Posterior vena cava (tissue), 2 donors: ENCODE measurements around the gene MRPL48. TPM values are rescaled to one million over a fixed set of nuclear protein-coding genes. Genes with fewer than 3 reads are reported as not detected.

Experiments used
- DNase-seq: peaks from one replicate; pipeline ENCODE4 v3.0.0-alpha.2; 2020; ENCODE audit warnings: low spot score
- intact Hi-C, 2 donors: fragments of 100-400 bp; cut with DNase I; formaldehyde crosslinking; loops; one replicate each; pipeline versions ENCODE4 v1.14.1 to v1.14.2; 2022 to 2023
- total RNA-seq, 2 donors: library from RNA; stranded (reverse); fragmentation: NEBNext Ultra II Directional; extraction: Animal tissue kit (Norgen Biotek cat#: 25700); gene quantifications; one replicate each; pipeline ENCODE4 v1.2.1, GENCODE V29; 2021
- donor health status: DM: yes; HTN: yes; CAD: no.
- donor health status: DM: yes; HTN: yes; CAD: no.

Gene MRPL48
- total RNA-seq, 2 donors from 2014 or later: 15.8 to 17.1 TPM

DNA sequence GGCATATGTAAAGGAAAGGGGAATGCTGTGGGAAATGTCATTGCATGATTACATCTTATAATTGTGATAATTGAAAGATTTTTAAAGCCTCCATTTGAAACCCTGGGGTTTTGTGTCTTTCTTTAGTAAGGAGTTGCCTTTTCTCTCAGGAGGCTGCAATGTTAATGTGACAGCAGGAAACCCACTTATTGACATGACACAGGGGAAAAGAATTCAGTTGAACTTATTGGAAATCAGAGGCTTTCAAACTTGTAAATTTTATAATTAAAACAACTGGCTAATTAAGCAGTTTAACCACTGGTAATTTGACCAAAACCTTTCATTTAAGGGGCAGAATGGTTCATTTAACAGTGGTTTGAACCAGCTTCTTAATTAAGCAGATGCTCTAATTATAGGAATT, 31.2 kb downstream of the MRPL48 start:
- DNase-seq: no peak
- intact Hi-C loops: no loop called here

DNA sequence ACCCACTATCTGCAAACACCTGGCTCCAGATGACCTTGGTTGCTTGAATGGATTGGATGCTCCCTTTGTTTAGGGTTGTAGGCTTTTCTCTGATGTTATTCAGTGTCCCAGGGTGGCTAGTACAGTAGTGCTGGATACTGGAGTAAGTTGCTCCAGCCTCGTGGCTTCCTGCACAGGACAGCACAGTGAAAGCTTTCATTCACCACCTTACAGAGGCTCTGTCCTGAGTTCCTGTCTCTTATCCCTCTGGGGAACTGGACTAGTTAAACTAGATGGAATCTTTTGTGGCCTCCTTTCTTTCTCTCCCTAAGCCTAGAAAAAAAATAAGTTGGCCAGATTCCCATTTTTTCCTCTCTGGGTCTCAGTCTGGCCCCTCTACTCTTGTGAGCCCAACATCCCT, 42.6 kb downstream of the MRPL48 start:
- intact Hi-C loops: no loop called here
- DNase-seq: no peak

DNA sequence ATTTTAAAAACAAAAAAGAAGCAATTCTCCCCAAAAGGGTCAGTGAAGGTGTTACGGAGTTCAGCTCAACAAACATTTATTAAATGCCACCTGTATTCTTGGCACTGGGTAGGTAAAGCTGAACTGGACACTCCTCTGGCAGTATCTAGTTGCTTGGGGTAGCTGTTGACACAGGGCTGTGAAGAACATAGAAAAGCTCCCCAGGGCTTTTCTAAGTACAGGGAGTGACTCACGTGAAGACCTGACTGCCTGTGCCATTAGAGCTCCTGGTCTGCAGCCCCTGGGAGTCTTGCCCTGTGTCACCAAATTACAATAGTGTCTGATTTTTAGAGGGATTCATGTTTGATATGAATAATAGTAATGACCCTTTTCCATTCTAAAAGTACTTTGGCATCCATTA, 45.4 kb downstream of the MRPL48 start:
- DNase-seq: no peak
- intact Hi-C loops: no loop called here

DNA sequence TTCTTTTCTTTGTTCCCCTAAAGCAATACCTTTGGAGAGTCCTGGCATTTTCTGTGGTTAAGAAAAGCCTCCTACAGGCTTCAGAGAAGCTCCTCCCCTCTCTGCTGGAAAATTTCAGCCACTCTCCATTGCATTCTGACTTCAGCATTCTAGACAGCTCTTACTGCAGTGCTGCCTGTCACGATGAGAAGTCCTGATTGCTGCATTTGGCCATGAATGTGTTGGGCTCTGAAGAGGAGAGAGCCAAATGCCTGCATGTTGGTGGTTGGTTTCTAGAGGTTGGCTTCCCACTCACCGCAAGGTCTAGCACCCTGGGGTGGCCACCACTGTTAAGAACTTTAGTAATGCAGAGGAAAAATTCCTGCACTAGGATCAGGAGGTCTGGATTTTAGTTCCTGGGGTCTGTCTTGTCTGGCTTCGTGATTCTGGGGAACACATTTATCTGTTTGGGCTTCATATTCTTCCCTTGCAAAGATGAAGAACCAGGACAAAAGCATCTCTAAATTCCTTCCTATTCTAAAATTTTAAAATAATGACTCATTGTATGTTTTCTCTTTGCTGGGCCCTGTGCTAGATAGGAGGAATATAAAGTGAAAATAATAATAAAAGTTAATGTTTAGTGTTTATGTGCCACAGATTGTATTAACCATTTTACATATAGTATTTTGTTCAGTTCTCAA, 50.9 kb downstream of the MRPL48 start:
- DNase-seq: no peak
- intact Hi-C loops: no loop called here

DNA sequence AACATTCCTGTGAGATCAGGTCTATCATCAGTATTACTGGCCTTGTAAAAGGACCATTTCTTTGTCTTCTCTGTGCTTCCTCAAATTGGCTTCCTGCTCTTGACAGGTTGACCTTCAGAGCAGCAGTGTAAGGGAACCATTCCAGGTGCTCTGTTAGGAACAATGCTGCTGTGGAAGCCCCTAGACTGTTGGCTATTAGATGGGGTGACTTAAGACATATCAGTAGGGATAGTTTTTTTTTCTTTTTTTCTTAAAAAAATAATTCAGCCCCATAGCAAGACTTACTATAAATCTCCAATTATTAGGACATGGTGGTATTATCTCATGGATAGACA, 51.4 kb downstream of the MRPL48 start:
- intact Hi-C loops: no loop called here
- DNase-seq: no peak

DNA sequence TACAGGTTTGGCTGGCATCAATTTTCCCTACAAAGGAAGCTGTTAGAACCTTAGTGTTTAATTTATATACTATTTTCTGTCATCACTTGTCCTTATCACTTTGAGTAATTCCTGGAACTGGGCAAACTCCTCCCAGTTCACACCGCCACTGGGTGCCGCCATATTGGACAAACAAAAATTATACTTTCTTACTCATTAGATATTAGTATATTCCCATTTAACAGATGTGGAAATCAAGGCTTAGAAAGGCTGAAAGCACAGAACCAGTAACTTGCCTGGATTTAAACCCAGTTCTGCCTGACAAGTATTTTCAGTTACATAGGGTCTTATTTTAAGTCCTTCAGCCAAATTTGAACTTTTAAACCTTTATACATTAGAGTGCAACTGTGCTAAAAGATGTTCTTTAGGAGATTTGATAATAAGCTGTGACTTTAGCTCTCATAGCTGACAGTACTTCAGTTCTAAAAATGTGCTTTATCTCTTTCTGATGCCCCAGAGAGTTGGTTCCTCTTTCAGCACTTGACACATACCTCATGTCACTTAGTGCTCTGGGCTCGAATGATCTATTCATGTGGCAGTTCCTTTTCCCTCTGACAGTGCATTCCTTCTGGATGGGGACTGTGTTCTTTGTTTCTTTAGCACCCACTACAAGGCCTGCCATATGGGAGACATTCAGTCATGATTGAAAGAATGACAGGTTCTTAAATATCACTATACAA, 63.5 kb downstream of the MRPL48 start:
- no peak for DNase-seq
- intact Hi-C loops: no loop called here

DNA sequence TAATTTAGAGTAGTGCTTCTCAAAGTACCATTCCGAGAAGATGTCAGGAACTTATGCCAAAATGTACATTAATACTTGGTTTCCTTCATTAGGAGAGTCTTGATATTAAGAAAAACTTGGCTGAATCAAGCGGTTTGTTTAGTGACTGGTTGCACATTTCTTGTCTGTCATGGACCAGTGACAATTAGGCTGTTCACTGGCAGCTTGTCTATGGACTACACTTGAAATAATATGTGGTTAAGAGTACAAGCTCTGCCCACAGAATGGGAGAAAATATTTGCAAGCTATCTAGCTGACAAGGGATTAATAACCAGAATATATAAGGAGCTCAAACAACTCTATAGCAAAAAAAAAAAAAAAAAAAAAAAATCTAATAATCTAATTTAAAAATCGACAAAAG, 64.4 kb downstream of the MRPL48 start:
- no peak for DNase-seq
- intact Hi-C loops: no loop called here

DNA sequence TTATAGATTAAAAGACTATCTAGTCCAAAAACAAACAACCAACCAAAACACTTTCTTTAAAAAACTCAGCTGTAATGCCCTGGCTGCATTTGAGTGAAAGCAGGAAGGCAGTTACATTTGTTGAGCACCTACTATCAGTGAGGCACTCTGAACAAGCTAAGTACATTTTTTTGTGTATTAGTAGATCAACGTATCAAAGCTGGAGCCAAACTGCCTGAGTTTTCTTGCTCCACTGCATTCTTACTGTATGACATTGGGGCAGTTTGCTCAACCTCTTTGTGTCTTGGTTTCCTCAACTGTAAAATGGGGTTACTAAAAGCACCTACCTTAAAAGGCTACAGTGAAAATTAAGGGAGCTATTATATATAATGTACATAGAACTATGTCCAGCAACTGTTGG, 67.0 kb downstream of the MRPL48 start:
- no peak for DNase-seq
- intact Hi-C loops: no loop called here

DNA sequence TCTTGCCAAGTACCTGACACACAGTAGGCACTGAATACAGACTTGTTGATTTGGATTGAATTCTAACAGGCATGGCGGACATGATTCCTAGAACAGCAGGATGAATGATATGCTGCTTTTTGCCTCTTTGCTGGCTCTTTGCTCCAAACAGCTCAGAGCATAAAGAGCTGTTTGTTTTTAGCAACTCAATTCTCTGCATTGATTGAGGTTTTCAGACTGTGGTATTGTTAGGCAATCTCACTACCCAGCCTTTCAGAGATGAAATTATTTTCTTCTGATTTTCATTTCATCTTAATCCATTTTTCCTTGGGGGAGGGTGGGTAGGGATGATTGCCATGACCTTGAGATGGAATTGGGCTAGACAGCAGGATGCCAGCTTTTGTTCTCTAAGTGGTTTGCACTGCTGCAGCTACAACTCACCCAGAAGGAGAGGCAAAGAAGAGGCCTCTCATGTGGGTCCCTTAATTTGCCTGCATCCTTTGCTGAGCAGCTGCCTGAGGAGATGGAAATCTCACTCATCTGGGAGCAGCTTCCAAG, 68.4 kb downstream of the MRPL48 start:
- intact Hi-C loops: no loop called here
- no peak for DNase-seq

DNA sequence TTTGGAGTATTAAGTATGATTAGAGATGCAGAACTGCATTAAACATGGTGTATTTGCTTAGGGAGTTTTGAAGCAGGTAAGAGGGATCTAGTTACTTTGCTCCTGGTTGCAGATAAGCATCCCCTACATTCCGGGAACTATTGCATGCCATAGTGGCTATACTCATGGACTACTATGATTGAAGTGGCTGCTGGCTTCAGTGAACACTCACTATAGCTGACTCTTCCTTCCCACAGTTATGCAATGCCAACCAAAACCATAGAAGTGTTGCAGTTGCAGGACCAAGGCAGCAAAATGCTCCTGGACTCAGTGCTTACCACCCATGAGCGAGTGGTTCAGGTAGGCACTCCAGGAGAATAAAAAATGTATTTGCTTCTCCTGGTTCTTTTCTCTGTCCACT, 72.0 kb downstream of the MRPL48 start:
- DNase-seq: no peak
- intact Hi-C loops: no loop called here

DNA sequence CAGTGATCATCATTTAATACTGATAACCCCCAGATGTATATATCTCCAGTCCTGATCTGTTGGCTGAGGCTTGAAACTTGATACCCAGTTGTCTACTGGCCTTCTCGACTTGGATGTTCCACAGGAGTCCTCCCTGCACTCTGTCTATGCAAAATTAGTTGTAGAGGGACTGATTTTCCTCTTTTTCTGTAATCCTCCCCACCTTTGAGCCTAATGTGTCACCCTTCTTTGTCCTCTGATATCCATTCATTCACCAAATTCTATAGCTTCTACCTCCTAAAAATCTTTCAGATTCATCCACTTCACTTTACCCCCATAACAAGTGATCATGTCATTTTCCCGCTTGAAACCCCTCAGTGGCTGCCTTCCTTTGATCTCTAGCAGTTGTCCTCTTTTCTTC, 72.5 kb downstream of the MRPL48 start:
- no peak for DNase-seq
- intact Hi-C loops: no loop called here

DNA sequence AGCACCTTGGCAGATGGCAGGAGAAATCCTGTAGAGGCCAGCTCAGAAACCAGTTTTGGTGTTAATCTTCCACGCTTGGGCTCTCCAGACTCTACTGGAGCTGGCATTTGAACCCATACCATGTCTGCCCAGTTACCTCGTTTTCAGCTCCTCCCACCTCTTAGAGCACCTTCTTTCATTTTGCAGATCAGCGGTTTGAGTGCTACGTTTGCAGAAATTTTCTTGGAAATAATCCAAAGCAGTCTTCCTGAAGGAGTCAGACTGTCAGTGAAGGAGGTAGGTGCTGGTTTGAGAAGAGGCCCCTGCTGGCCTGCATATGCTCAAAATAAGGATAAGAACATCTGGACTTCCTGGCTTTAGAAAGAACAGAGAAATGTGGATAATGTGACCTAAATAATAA, 75.3 kb downstream of the MRPL48 start:
- intact Hi-C loops: no loop called here
- DNase-seq: no peak

DNA sequence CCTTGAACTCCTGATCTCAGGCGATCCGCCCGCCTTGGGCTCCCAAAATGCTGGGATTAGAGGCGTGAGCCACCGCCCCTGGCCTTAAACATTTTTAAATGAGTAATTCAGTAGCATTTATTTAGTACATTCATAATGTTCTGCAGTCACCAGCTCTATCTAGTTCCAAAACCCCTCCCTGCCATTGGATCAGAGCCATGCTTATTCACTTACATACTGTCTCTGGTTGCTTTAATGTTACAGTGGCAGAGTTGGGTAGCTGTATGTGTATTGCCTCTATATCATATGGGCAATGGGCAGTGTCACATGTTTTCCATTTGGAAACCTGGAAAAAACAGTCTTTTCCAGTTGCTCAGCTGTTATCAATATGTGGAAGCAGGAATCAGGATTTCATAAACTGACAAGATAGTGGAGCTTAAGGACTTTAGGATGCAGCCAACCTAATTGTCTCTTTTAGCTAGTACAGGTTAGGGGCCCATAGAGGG, 78.5 kb downstream of the MRPL48 start:
- DNase-seq: no peak
- intact Hi-C loops: no loop called here

DNA sequence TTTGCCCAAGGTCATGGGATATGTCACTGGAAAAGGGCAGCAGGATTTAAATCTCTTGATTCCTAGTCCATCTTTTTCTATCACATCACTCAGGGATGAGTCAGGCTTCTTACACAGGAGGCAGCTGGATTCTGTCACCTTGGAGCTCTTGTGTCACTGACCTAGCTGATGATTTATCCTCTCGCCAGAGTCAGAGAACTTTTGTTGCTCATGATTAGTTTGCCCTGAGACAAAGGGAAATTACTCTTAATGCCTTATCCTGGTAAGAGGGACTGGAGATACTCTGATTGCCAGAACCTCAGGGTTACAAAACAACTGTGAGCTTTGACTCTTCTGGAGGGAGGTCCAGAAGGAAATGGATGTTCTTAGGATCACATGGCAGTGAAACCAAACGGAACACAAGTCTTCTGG, 78.9 kb downstream of the MRPL48 start:
- intact Hi-C loops: no loop called here
- no peak for DNase-seq

DNA sequence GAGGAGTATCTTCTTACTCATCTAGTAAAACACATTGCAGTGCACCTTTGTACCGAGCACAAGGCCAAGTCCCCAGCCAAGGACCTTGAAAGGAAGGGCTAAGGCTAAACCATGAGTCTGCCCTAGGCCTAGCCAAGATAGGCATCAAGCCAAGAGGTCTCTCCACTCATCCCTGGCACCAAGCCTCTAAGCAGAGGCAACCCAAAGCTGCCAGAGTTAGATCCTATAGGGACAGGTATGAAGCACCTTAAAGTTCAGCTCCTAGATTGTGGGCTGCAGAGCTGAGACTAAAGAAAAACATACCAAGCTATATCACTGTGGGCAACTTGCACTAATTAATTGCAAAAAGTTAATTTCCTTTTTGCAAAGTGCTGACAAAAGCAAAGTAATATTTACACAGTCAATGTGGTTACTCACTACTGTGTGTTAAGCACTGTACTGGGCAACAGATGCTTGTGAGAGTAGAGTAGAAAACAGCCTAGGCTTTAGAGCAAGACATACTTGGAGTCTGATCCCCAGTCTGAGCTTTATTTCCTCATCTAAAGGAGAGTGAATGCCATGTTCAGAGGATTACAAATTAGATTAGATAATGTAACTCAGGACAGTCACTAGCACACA, 81.8 kb downstream of the MRPL48 start:
- no peak for DNase-seq
- intact Hi-C loops: no loop called here

DNA sequence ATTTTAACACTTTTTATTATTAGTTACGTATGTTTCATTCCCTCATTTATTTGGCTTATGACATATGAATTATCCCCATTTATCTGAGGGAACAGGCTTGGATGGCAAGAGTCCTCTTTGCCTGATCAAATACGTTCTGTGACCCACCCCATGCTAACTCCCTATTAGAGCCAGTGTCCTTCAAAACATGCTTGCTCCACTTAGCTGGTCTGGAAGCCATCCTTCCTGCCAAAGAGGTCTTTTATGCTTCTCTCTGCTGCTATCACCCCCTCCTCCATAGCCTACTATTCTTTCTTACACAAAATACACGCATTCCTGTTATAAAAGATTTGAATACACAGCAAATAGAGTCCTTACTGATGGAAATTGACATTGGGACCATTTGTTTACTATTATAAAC, 82.6 kb downstream of the MRPL48 start:
- no peak for DNase-seq
- intact Hi-C loops: no loop called here

DNA sequence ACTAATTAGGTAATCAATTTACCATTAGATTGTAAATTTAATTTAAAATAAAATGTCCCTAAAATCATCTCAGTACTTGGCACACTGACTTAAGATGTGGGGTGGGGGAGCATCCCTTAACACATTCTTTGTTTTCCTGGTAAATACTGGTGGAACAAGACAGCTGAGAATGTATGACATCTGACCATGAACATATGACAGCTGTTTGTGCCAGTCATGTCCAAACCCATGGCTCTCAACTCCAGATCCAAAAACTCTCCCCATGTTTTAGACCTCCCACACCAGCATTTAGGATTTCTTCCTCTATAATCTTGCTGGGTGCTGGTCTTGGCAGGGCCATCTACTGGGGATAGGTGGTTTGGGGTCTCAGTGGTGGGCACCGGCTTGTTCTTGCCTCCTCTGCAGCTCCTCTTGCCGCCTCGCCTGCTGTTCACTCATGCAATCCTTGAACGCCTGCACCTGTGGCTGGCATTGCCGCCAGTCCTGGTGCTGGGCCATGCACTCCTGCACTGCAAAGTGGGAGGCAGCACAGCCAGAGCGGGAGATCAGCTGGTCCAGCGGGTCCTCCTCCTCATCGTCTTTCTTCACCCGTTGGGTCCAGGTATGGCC, 85.2 kb downstream of the MRPL48 start:
- no peak for DNase-seq
- intact Hi-C loops: no loop called here

DNA sequence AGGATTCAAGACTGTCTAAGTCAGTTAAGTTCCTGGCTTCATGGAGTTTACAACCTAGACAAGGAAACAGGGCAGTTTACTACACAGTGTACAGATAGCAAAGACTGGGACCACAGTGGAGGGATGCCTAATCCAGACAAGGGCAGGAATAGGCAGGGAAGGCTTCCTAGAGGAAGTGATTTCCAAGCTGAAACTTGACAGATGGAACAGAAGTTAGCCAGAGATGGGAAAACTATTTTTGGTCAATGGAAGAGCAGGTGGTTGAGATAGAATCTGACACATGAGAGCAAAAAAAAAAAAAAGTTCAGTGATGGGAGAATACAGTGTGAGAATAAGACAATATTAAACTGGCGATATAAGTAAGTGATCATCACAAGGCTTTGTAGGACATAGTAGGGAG, 87.7 kb downstream of the MRPL48 start:
- intact Hi-C loops: no loop called here
- no peak for DNase-seq

DNA sequence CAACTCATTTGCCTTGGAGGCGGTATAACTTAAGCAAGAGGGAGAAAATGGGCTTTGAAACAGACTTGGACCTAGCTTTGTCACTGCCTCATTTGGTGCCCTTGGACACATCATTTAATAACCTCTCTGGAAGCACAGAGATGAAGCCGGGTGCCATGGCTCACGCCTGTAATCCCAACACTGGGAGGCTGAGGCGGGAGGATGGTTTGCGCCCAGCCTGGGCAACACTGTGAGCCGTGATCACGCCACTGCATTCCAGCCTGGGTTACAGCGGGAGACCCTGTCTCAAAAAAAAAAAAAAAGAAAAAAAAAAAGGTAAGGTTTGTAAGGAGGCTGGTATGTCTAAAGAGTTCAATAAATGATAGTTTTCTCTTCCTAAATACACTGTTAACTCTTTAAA, 88.2 kb downstream of the MRPL48 start:
- no peak for DNase-seq
- intact Hi-C loops: no loop called here
